GM19395 (cell line): ENCODE results near the gene PPFIA1.

Experiments used
- ATAC-seq: cut with Tn5 transposase; IDR thresholded peaks from one replicate; pipeline ENCODE4 v1.9.1; 2021; ENCODE audit warnings: mild to moderate bottlenecking, moderate library complexity; ENCODE audit not compliant: unreplicated experiment

The PPFIA1 gene

DNA sequence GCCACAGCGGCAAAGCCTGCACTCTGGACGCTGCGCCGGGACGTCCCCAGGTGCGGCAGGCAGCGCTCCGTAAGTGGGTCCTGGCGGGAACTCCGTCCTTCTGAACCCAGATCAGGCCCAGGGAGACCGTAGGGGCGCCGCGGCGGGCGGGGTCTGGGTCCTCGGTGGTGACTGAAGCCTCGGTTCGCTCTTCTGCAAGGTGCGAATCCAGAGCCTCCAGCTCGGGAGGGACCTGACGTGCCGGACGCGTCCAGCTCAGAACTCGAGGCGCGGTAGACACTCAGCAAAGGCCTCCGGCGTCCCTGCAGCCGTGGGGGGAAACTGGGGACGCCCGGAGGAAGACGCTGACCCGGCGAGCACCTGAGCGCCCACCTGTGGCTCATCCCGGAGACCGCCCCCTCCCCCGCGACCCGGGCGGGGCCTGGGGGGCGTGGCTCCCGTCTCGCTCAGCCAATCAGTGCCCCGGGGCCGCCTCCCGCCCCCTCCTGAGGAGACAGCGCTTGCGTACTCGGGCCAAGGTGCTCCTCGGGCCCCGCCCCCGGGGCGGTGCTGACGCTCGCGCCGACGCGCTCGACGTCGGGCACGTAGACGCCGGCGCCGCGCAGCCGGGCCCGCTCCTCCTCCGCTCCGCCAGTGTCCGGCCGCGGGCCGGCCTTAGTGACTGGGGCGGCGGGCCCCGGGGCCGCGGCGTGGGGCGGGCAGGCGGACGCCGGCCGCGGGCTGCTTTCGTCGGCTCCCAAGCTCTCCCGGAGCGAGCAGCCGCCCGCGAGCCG, at the start of gene PPFIA1:
PPFIA1 (plus strand) TSS at position 587 of the 773 bp plus-strand sequence. CDS start 1,483 bp downstream, outside the sequence.
- ATAC-seq = peak; percentile 89

- ATAC-seq = no peak
These were observed 49.6 kb upstream of the PPFIA1 start for GRCh38 chr11:70220920-70221319.

GRCh38 chr11:70225681-70226177, 44.8 kb upstream of the PPFIA1 start:
- ATAC-seq = no peak

DNA sequence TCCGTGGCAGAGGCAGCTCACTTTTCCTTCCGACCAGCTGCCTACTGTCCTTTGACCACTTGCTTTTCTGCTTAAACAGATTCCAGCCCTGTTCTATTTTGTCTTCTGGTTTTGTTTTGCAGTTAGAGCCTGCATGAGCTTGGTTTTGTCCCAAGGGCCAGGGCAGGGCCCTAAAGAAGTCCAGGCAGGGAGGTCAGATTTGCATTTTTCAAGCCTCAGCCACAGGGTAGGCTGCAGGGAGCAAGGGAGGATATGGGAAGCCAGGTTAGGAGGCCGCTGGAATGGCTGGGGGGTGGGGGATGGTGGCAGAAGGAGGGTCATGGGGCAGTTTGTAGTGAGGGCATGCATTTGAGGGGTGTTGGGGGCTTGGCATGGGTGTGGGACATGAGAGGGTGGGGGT, 44.3 kb upstream of the PPFIA1 start:
- ATAC-seq = no peak

- ATAC-seq = no peak
These were observed 43.5 kb upstream of the PPFIA1 start for GRCh38 chr11:70226967-70227366.

DNA sequence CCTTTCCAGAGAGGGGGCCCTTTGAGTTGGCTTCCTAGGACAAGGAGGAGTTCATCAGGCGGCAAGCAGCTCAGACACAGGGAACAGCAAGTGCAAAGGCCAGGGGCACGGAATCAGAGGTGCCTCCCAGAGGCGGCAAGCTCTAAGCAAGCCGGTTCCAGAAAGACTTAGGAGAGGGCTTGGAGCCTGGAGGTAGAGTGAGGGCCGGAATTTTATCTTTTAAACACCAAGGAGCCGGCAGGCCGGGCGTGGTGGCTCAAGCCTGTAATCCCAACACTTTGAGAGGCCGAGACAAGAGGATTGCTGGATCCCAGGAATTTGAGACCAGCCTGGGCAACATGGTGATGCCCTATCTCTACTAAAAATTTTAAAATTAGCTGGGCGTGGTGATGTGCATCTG, 40.8 kb upstream of the PPFIA1 start:
- ATAC-seq = no peak

DNA sequence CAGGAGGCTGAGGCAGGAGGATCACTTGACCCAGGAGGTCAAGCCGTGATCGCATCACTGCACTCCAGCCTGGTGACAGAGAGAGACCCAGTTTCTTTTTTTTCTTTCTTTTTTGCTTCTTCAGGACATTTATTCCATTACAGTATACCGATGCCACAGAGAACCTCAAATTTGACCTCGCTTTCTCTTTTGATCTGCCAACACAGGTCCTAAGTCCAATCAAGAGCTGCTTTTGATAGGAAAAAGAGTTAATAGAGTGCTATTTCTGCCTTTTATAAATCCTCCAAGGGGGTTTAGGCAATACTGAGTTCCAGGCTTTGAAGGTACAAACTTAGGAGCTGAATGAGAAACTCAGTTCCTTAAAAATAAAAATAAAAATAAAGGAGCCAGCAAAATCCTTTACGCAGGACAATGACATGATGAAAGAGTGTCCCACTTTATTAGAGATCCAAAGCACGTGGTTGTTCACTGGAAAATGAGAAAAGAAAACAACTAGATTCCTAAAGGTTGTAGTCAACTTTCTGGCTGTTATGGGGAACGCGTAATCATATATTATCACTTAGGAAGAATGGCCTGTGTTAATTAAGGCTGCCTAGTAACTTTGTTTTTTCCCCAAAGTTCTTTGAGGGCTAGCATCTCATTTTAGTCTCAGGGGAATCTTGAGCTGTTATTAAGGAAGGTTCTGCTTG, 40.2 kb upstream of the PPFIA1 start:
- no peak for ATAC-seq

GRCh38 chr11:70230840-70231710, 39.4 kb upstream of the PPFIA1 start:
- no peak for ATAC-seq

GRCh38 chr11:70233034-70233433, 37.5 kb upstream of the PPFIA1 start:
- ATAC-seq = no peak

GRCh38 chr11:70233511-70233934, 37.0 kb upstream of the PPFIA1 start:
- ATAC-seq = no peak

- ATAC-seq = no peak
These were observed 36.5 kb upstream of the PPFIA1 start for GRCh38 chr11:70233962-70234361.

DNA sequence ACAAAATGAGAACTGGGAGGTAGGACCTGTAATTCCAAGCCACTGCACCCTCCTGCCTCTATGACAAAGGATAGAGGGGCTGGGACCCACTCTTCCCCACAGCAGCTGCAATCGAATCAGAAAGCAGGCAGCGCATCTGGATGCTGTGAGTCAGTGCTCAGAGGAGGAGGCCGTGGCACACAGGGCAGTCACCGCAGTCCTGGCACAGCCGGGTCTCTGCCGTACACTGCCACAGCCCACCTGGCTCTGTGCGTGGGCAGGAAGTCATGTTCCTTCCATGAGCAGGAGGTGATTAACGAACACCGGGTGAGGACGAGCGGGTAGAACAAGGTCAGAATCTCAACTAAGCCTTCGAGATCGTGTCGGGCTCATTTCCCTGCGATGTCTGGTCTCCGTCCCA, 30.2 kb upstream of the PPFIA1 start:
- ATAC-seq = no peak

- no peak for ATAC-seq
These were observed 28.8 kb upstream of the PPFIA1 start for GRCh38 chr11:70241709-70242108.

DNA sequence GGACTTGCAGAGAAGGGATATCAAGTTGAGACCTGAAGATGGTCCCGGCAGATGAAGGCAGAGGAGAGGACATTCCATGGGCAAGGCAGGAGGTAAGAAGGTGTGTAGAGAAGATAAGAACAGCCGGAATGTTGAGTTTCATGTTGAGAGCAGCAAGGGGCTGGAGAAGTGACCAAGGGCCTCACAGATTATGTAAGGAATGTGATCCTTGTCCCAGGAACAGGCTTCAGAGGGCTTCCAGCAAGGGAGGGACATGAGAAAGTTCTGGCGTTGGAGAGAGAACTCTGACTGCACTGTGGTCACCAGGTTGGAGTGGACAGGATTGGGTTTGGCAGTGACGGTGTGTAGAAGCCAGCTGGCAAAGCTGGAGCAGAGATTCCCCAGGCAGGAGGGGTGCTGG, 27.6 kb upstream of the PPFIA1 start:
- ATAC-seq = no peak

DNA sequence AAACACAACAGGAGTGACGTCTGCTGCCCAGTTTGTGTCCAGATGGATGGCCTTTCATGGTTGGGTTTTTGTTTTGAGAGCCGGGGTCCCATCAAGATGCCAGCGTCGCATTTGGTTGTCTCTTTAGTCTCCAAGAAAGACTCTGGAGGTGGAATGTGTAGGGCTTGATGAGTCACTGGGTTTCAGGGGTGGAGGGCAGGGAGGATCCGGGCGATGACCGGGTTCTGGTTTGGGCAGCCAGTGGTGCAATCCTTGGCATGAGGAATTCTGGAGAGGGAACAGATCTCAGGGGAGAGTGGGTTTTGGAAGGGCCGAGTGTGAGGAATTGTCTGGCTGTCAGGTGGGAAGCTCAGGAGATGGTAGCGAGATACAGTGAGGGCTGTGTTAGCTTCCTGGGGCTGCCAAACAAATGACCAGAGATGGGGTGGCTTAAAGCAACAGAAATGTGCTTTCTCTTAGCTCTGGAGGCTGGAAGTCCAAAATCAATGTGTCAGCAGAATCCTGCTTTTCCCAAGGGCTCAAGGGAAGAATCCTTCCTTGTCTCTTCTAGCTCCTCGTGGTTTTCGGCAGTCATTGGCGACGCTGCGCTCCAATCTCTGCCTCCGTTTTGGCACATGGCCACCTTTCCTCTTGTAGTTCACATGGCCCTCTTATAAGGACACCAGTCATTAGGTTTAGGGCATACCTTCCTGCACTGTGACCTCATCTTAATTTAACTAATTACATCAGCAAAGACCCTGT, 26.4 kb upstream of the PPFIA1 start:
- no peak for ATAC-seq

DNA sequence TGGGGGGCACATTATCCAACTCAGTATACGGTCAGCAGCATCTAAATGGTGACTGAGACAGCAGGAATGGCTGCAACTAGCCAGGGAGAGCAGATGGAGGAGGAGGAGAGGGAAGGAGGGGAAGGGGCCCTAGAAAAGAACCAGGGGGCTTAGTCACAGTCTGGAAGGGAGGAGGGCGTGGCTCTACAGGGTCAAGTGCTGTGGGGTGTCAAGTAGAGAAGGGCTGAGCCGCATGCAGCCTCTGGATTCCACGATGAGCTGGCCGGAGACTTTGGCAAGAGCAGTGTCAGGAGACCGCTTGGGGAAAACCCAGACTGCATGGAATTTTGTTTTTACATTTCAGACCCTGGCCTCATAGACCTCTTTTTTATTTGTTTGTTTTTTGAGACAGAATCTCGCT, 25.8 kb upstream of the PPFIA1 start:
- ATAC-seq = no peak

GRCh38 chr11:70246196-70246595, 24.3 kb upstream of the PPFIA1 start:
- no peak for ATAC-seq

DNA sequence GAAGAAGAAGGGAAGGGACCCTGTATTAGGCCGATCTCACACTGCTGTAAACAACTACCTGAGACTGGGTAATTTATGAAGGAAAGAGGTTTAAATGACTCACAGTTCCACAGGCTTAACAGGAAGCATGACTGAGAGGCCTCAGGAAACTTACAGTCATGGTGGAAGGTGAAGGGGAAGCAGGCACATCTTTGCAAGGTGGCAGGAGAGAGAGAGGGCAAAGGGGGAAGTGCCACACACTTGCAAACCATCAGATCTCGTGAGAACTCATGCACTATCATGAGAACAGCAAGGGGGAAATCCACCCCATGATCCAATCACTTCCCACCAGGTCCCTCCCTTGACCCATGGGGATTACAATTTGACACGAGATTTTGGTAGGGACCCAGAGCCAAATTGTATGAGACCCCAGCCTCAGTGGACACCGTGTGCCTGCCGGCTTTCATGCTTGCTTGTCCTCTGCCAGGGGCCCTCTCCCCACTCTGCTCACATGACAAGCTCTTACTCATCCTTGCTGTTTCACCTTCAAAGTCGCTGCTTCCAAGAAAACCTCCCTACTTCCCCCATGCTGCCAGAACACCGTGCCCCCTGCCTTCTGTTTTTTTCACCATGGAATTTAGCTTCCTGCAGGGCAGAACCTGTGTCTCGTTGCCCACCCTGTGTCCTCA, 23.3 kb upstream of the PPFIA1 start:
- ATAC-seq = no peak

DNA sequence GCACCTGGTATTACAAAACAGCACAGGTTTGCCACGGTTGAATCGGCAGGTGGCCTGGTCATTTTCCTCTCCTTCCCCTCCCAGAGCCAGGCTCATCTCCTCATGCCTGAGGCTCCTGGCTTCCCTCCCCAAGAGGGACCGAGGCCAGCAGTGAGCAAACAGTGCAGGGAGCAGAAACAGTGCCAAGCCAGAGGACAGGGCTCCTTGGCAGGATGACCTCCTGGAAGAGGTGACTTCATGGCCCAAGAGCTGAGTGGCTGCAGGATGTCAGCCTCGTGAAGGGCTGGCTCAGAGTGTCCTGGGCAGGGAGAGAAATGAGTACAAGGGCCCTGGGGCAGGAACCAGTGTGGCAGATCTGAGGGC, 22.8 kb upstream of the PPFIA1 start:
- ATAC-seq = no peak
